GM18520 (cell line): ENCODE results near the gene ZBTB21.
"Not testable (repeated sequence)": the region's sequence is repeated elsewhere in the genome, so short reads cannot be mapped to it uniquely, and the experiment has no call there.

Source experiments
- ATAC-seq: cut with Tn5 transposase; IDR thresholded peaks from one replicate; pipeline ENCODE4 v1.9.1; 2021; ENCODE audit not compliant: unreplicated experiment

Gene ZBTB21

GRCh38 chr21:41995577-41995976 lies 14.6 kb downstream of the ZBTB21 start:
- ATAC-seq, result no peak

DNA sequence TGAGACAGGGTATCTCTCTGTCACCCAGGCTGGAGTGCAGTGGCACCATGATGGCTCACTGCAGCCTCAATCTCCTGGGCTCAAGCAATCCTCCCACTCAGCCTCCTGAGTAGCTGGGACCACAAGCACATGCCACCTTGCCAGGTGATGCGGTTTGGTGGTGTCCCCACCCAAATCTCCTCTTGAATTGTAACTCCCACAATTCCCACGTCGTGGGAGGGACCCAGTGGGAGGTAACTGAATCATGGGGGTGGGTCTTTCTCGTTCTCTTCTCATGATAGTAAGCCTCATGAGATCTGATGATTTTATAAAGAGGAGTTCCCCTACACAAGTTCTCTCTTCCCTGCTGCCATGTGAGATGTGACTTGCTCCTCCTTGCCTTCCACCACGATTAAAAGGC lies 15.5 kb downstream of the ZBTB21 start:
- not testable (repeated sequence) for ATAC-seq

DNA sequence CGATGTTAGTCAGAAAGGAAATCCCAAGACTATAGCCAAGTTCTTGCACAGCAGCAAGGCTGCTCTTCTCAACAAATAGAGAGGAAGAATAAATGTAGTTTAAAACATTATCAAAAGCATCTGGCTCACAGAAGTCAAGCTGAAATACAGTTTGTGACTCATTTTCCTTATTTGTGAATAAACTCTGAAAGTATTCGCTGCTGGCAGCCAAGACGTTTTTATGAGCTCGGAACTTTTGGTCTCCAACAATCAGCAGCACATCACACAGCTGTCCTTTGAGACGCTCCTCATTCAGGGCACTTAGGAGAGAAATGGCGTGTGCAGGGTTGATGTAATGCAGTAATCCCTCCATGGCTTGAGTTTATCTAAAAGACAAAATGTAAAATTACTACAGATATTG lies 16.4 kb downstream of the ZBTB21 start:
- no peak for ATAC-seq

GRCh38 chr21:41992576-41992975 lies 17.6 kb downstream of the ZBTB21 start:
- ATAC-seq, result no peak

- no peak for ATAC-seq
These were observed 18.5 kb downstream of the ZBTB21 start for GRCh38 chr21:41991659-41992058.

DNA sequence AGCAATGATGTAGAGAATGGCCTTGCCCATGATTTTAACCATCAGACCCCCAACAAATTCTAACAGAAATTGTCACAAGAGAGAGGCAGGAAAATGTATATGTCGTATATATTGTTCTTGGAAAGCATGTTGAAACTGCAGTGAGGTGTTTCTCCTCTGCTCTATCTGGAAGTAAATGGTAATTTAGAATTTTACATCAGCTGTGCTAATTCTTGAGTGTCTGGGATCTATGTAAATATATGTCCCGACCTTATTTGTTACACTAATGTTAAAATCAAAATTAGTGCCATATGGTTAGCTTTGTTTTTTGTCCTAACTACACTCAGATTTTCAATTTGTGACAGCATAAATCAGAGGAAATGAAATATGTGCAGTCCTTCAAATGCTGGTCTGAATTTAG lies 20.5 kb downstream of the ZBTB21 start:
- no peak for ATAC-seq

GRCh38 chr21:41987310-41987709 lies 22.9 kb downstream of the ZBTB21 start:
- ATAC-seq, result no peak

GRCh38 chr21:41985662-41986416 lies 24.3 kb downstream of the ZBTB21 start:
- ATAC-seq, result no peak

- ATAC-seq, result no peak
These were observed 26.9 kb downstream of the ZBTB21 start for GRCh38 chr21:41983229-41983628.

- ATAC-seq, result no peak
These were observed 29.6 kb downstream of the ZBTB21 start for GRCh38 chr21:41980561-41980960.

DNA sequence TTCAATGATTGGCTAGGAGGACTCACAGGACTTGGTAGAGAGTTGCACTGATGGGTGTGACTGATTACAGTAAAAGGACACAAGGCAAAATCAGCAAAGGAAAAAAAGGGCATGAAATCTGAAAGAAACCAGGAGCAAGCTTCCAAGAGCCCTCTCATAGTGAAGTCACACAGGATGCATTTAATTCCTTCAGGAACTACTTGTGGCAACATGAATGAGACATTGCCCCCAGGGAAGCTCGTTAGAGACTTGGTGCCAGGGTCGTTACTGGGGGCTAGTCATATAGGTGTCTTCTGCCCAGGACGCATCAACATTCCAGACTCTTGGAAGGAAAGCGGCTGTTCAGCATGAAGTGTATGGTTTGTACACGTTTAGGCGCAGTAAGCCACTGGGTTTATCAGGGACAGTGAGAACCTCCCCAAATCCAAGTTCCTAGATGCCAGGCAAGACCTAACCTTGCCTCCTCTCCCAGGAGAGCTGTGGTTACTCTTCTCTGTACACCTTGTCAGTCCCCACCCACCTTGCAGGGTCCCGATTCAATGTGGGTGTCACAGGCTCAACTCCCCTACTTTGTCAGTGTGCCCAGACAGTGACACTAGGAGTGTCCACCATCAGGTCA lies 30.3 kb downstream of the ZBTB21 start:
- no peak for ATAC-seq

DNA sequence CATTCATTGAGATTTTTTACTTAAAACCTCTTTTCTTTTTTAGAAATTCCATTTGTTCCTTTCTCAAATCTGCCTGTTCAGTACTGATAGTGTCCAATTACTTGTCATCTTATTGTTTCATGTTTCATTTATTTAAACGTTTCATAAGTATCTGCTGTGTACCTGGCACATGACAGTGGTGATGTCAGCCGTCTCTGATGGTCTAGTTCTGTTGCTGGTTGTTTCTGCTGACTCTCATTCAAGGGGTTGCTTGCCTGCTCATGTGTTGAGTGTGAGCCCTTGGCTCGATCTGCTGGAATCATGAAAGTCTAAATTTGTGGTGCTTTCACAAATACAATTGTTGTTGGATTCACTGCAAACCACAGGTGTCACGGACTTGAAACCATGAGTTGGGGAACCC lies 30.8 kb downstream of the ZBTB21 start:
- ATAC-seq, result no peak

DNA sequence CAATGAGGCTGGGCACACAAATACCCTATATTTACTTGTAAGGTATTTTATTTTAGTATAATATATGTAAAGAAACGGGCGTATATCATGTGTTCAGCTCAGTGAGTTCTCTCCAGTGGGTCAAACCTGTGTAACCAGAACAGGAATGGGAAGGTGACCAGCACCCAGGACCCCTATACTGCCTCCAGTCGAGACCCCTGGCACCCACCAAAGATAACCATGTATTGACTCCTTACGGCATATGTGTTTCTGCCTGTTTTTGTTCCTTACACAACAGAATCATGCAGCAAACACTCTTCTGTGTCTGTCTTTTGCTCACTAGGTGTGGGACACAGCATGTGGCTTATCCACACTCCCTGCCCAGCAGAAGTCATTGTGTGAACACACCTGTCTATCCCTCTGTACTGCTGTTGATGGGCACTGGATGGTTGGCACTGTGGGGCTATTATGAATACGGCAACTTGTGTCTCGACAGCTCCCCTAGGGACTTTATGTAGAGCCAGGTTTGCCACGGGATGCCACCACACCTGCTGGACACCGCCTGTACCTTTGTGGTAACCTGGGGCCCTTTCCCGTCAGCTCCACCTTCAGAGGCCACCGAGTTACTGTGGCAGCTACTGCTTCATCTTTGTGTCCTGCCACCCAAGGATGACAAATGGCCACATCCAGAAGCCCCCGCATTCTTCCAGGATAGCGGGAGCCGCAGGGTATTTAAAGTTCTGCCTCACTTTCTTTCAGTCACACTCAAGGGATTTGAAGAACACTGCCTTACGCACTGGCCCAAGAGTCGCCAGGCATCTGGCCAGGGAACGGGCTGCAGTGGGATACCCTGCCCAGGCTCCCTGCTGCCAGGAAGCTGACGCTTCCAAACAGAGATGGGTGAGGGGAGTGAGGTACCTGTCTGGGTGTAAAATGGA lies 32.9 kb downstream of the ZBTB21 start:
- no peak for ATAC-seq

- ATAC-seq, result no peak
These were observed 33.5 kb downstream of the ZBTB21 start for GRCh38 chr21:41976611-41977010.

DNA sequence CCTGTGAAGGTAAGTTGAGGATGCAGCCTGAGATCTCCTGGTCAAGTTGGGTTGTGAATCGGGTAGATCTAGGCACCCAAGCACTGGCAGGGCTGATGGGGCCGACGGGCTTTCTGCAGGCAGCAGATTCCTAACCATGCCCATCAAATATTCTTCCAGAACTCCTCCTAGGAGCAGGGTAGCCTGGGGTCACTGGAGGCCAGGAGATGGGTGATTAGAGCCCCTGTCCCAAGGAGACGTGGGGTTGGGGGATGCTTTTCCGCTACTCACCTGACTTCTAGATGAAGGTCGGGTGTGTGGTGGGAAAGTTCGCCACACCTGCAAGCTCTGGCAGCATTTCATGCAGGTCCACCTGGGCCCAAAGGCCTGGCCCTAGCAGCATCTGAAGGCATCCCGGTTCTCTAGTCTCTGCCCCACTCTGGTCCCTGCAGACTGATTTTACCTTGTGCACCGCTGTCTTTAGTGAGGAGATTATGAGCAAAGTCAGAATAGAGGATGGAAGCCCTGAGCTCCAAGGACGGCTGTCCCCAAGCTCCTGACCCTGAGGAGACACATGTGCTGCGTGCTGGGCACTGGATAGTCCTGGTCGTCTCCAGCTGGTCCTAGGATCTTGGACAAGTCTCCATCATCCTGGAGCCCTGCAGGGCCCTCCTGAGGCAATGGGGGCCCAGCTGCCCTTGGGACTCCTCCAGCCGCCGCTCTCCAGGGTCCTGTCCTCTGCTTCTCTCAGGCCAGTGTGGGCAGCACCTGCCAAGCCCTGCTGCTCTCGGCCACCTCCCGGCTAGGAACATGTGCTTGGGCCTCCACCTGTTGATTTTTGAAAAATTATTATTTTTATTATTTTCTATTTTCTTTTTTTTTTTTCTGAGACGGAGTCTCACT lies 34.5 kb downstream of the ZBTB21 start:
- no peak for ATAC-seq

GRCh38 chr21:41974752-41975053 lies 35.5 kb downstream of the ZBTB21 start:
- ATAC-seq, result no peak

DNA sequence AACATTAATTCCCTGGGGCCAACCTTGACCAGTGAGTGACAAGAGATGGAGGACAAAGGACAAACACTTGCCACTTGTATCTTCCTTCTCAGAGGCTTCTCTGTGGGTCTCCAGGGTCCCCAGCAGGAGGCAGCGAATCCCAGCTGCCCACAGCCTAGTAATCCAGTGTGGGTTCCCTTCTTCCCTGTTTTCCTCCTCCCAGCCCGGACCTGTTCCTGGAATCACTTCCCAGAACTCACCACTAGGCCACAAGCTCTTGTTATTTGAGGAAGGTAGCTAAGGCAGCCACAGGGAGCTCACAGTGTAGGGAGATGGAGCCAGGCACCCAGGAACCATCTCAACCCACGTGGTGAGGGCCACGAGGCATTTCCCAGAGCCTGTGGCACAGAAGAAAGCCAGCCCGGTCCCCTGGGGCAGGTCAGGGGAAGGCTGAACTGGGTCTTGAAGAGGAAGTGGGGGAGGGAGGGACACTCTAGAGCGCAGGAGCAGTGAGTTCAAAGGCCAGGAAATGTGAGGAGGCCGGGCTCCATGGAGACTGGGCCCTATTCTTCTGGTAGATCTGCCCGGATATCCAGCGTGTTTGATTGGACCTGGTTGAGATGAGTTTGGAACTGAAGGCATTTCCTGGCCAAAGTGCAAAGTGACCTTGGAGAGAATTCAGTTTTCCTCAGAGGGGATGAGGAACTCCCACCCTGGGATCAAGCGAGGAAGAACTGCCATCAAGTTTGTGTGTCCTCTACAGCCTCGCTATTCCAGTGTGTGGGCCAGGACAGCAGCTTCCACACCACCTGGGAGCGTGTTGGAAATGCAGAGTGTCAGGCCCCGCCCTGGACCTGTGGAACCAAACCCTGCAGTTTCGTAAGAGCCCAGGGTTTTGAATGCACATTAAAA lies 36.1 kb downstream of the ZBTB21 start:
- ATAC-seq, result no peak

- ATAC-seq, result no peak
These were observed 36.7 kb downstream of the ZBTB21 start for GRCh38 chr21:41973427-41973831.

- no peak for ATAC-seq
These were observed 37.5 kb downstream of the ZBTB21 start for GRCh38 chr21:41972511-41973205.
